ENCODE measurements around the gene CYP2U1.
"Not testable (repeated sequence)": the region's sequence is repeated elsewhere in the genome, so short reads cannot be mapped to it uniquely, and the experiment has no call there.

Gene CYP2U1

GRCh38 chr4:107930821-107931774, at the start of gene CYP2U1:
TSS of gene CYP2U1 (plus strand) at chr4:107931549. CDS start at chr4:107931644, 95 bp downstream.
- peak; percentile 75 for DNase-seq

- no peak for DNase-seq
Observed at GRCh38 chr4:107885865-107886264, 45.5 kb upstream of the CYP2U1 start.

GRCh38 chr4:107888237-107888636, 43.1 kb upstream of the CYP2U1 start:
- no peak for DNase-seq

GRCh38 chr4:107890779-107891178, 40.6 kb upstream of the CYP2U1 start:
- no peak for DNase-seq

- no peak for DNase-seq
Observed at GRCh38 chr4:107891299-107891698, 40.0 kb upstream of the CYP2U1 start.

GRCh38 chr4:107893171-107894137, 37.9 kb upstream of the CYP2U1 start:
- no peak for DNase-seq

GRCh38 chr4:107894138-107894603, 37.2 kb upstream of the CYP2U1 start:
- DNase-seq, result no peak

GRCh38 chr4:107896158-107896645, 35.1 kb upstream of the CYP2U1 start:
- DNase-seq, result peak; percentile 12

- DNase-seq, result no peak
Observed at GRCh38 chr4:107896646-107897045, 34.7 kb upstream of the CYP2U1 start.

GRCh38 chr4:107897823-107898222, 33.5 kb upstream of the CYP2U1 start:
- DNase-seq, result no peak

GRCh38 chr4:107900067-107900466, 31.3 kb upstream of the CYP2U1 start:
- no peak for DNase-seq

GRCh38 chr4:107900508-107900907, 30.8 kb upstream of the CYP2U1 start:
- DNase-seq, result no peak

- no peak for DNase-seq
Observed at GRCh38 chr4:107901213-107901934, 30.0 kb upstream of the CYP2U1 start.

GRCh38 chr4:107902715-107903114, 28.6 kb upstream of the CYP2U1 start:
- no peak for DNase-seq

- not testable (repeated sequence) for DNase-seq
Observed at GRCh38 chr4:107905082-107905481, 26.3 kb upstream of the CYP2U1 start.

- DNase-seq, result no peak
Observed at GRCh38 chr4:107906458-107907100, 24.8 kb upstream of the CYP2U1 start.

GRCh38 chr4:107908377-107908776, 23.0 kb upstream of the CYP2U1 start:
- no peak for DNase-seq

- no peak for DNase-seq
Observed at GRCh38 chr4:107913283-107913899, 18.0 kb upstream of the CYP2U1 start.

- DNase-seq, result no peak
Observed at GRCh38 chr4:107915220-107915619, 16.1 kb upstream of the CYP2U1 start.

- no peak for DNase-seq
Observed at GRCh38 chr4:107916623-107917022, 14.7 kb upstream of the CYP2U1 start.

- no peak for DNase-seq
Observed at GRCh38 chr4:107917500-107917899, 13.8 kb upstream of the CYP2U1 start.

All from 8988T (cell line).